ENCODE data around the gene RBMS3.
"Not testable (repeated sequence)": the region's sequence is repeated elsewhere in the genome, so short reads cannot be mapped to it uniquely, and the experiment has no call there.

RBMS3 gene

GRCh38 chr3:29789686-29790085 is 508.8 kb downstream of the RBMS3 start:
- no peak for DNase-seq (ENCODE audit: low spot score)

- no peak for DNase-seq (ENCODE audit: low spot score)
These were observed 515.9 kb downstream of the RBMS3 start for GRCh38 chr3:29796808-29797207.

- DNase-seq (ENCODE audit: low spot score), result no peak
These were observed 521.2 kb downstream of the RBMS3 start for GRCh38 chr3:29802057-29802456.

GRCh38 chr3:29804044-29804443 is 523.2 kb downstream of the RBMS3 start:
- no peak for DNase-seq (ENCODE audit: low spot score)

GRCh38 chr3:29805757-29806156 is 524.9 kb downstream of the RBMS3 start:
- no peak for DNase-seq (ENCODE audit: low spot score)

GRCh38 chr3:29808324-29808723 is 527.5 kb downstream of the RBMS3 start:
- not testable (repeated sequence) for DNase-seq (ENCODE audit: low spot score)

- DNase-seq (ENCODE audit: low spot score), result no peak
These were observed 541.2 kb downstream of the RBMS3 start for GRCh38 chr3:29822071-29822470.

- no peak for DNase-seq (ENCODE audit: low spot score)
These were observed 542.4 kb downstream of the RBMS3 start for GRCh38 chr3:29823233-29823632.

GRCh38 chr3:29826712-29827111 is 545.8 kb downstream of the RBMS3 start:
- no peak for DNase-seq (ENCODE audit: low spot score)

- DNase-seq (ENCODE audit: low spot score), result no peak
These were observed 546.9 kb downstream of the RBMS3 start for GRCh38 chr3:29827756-29828155.

- no peak for DNase-seq (ENCODE audit: low spot score)
These were observed 548.5 kb downstream of the RBMS3 start for GRCh38 chr3:29829340-29829739.

- DNase-seq (ENCODE audit: low spot score), result no peak
These were observed 569.8 kb downstream of the RBMS3 start for GRCh38 chr3:29850641-29851040.

- no peak for DNase-seq (ENCODE audit: low spot score)
These were observed 571.9 kb downstream of the RBMS3 start for GRCh38 chr3:29852767-29853166.

- DNase-seq (ENCODE audit: low spot score), result no peak
These were observed 573.0 kb downstream of the RBMS3 start for GRCh38 chr3:29853841-29854397.

- DNase-seq (ENCODE audit: low spot score), result no peak
These were observed 574.0 kb downstream of the RBMS3 start for GRCh38 chr3:29854821-29855220.

- DNase-seq (ENCODE audit: low spot score), result no peak
These were observed 578.9 kb downstream of the RBMS3 start for GRCh38 chr3:29859726-29860270.

GRCh38 chr3:29864809-29865208 is 583.9 kb downstream of the RBMS3 start:
- DNase-seq (ENCODE audit: low spot score), result no peak

- DNase-seq (ENCODE audit: low spot score), result no peak
These were observed 587.8 kb downstream of the RBMS3 start for GRCh38 chr3:29868543-29869101.

- no peak for DNase-seq (ENCODE audit: low spot score)
These were observed 589.3 kb downstream of the RBMS3 start for GRCh38 chr3:29870136-29870535.

- DNase-seq (ENCODE audit: low spot score), result no peak
These were observed 590.2 kb downstream of the RBMS3 start for GRCh38 chr3:29871087-29871486.

- no peak for DNase-seq (ENCODE audit: low spot score)
These were observed 599.9 kb downstream of the RBMS3 start for GRCh38 chr3:29880809-29881208.

- no peak for DNase-seq (ENCODE audit: low spot score)
These were observed 606.6 kb downstream of the RBMS3 start for GRCh38 chr3:29887451-29887850.

- no peak for DNase-seq (ENCODE audit: low spot score)
These were observed 608.3 kb downstream of the RBMS3 start for GRCh38 chr3:29889215-29889614.

GRCh38 chr3:29890801-29891200 is 609.9 kb downstream of the RBMS3 start:
- DNase-seq (ENCODE audit: low spot score), result no peak
